HEK293 (cell line): ENCODE measurements around the gene EIF2B5.
A peak's percentile ranks its signal among the peaks of the same experiment; 100 is the strongest.

Experiments used
- HIC1 ChIP-seq: fragments of 450-650 bp; formaldehyde crosslinking; IDR thresholded peaks from 2 replicates; pipeline ENCODE4 v1.5.1; 2016; ENCODE audit warnings: missing biosample characterization, missing genetic modification characterization
- HOXC10 ChIP-seq: sonication (generic); formaldehyde crosslinking; IDR thresholded peaks from 2 replicates; pipeline ENCODE4 v1.8.1; 2023; ENCODE audit warnings: mild to moderate bottlenecking, missing genetic modification reagents
- KLF1 ChIP-seq: fragments of 450-650 bp; formaldehyde crosslinking; IDR thresholded peaks from 2 replicates; pipeline ENCODE4 v1.5.1; 2016; ENCODE audit warnings: missing biosample characterization, missing genetic modification characterization
- PRDM10 ChIP-seq: fragments of 450-650 bp; formaldehyde crosslinking; IDR thresholded peaks from 2 replicates; pipeline ENCODE4 v1.5.1; 2016; ENCODE audit warnings: missing biosample characterization, missing genetic modification characterization
- SP3 ChIP-seq: fragments of 450-650 bp; formaldehyde crosslinking; IDR thresholded peaks from 2 replicates; pipeline ENCODE4 v1.5.1; 2016; ENCODE audit warnings: missing biosample characterization, missing genetic modification characterization
- WT1 ChIP-seq: fragments of 450-650 bp; formaldehyde crosslinking; IDR thresholded peaks from 2 replicates; pipeline ENCODE4 v1.5.1; 2016; ENCODE audit warnings: missing biosample characterization, missing genetic modification characterization
- ZBTB17 ChIP-seq: fragments of 450-650 bp; formaldehyde crosslinking; IDR thresholded peaks from 2 replicates; pipeline ENCODE4 v1.5.1; 2016; ENCODE audit warnings: missing biosample characterization, missing genetic modification characterization
- ZFHX2 ChIP-seq: fragments of 450-650 bp; formaldehyde crosslinking; conservative IDR thresholded peaks from 2 replicates; pipeline ENCODE4 v1.5.1; 2016; ENCODE audit warnings: missing biosample characterization, missing genetic modification characterization
- ZNF140 ChIP-seq: fragments of 450-650 bp; formaldehyde crosslinking; IDR thresholded peaks from 2 replicates; pipeline ENCODE4 v1.5.1; 2016; ENCODE audit warnings: missing biosample characterization, missing genetic modification characterization
- ZNF148 ChIP-seq: fragments of 450-650 bp; formaldehyde crosslinking; IDR thresholded peaks from 2 replicates; pipeline ENCODE4 v1.5.0; 2017; ENCODE audit warnings: missing biosample characterization, missing genetic modification characterization, borderline replicate concordance
- ZNF169 ChIP-seq: fragments of 450-650 bp; formaldehyde crosslinking; IDR thresholded peaks from 2 replicates; pipeline ENCODE4 v1.5.1; 2016; ENCODE audit warnings: missing biosample characterization, missing genetic modification characterization
- ZNF18 ChIP-seq: fragments of 450-650 bp; formaldehyde crosslinking; IDR thresholded peaks from 2 replicates; pipeline ENCODE4 v1.5.1; 2016; ENCODE audit warnings: missing biosample characterization, missing genetic modification characterization
- ZNF280D ChIP-seq: fragments of 450-650 bp; formaldehyde crosslinking; IDR thresholded peaks from 2 replicates; pipeline ENCODE4 v1.5.1; 2016; ENCODE audit warnings: missing biosample characterization, missing genetic modification characterization
- ZNF292 ChIP-seq: fragments of 450-650 bp; formaldehyde crosslinking; IDR thresholded peaks from 2 replicates; pipeline ENCODE4 v1.5.1; 2016; ENCODE audit warnings: low read depth, missing biosample characterization, missing genetic modification characterization, borderline replicate concordance
- ZNF302 ChIP-seq: fragments of 450-650 bp; formaldehyde crosslinking; IDR thresholded peaks from 2 replicates; pipeline ENCODE4 v1.5.1; 2016; ENCODE audit warnings: missing biosample characterization, missing genetic modification characterization, low read depth
- ZNF433 ChIP-seq: fragments of 450-650 bp; formaldehyde crosslinking; IDR thresholded peaks from 2 replicates; pipeline ENCODE4 v1.5.1; 2016; ENCODE audit warnings: missing biosample characterization, missing genetic modification characterization, low read depth
- ZNF449 ChIP-seq: fragments of 450-650 bp; formaldehyde crosslinking; IDR thresholded peaks from 2 replicates; pipeline ENCODE4 v1.5.1; 2017; ENCODE audit warnings: missing biosample characterization, mild to moderate bottlenecking, missing genetic modification characterization, moderate library complexity
- ZNF48 ChIP-seq: fragments of 450-650 bp; formaldehyde crosslinking; IDR thresholded peaks from 2 replicates; pipeline ENCODE4 v1.5.1; 2016; ENCODE audit warnings: missing biosample characterization, missing genetic modification characterization
- ZNF560 ChIP-seq: fragments of 450-650 bp; formaldehyde crosslinking; IDR thresholded peaks from 2 replicates; pipeline ENCODE4 v1.5.1; 2017; ENCODE audit warnings: missing biosample characterization, missing genetic modification characterization, borderline replicate concordance
- ZSCAN23 ChIP-seq: fragments of 450-650 bp; formaldehyde crosslinking; IDR thresholded peaks from 2 replicates; pipeline ENCODE4 v1.5.1; 2016; ENCODE audit warnings: missing biosample characterization, missing genetic modification characterization

Gene EIF2B5

GRCh38 chr3:184154885-184155643, 19.9 kb downstream of the EIF2B5 start, which contains the start of gene DVL3 (continued):
- TF ChIP-seq KLF1 (tag by site-specific recombination) (no peak), PRDM10 (tag by site-specific recombination) (peak; percentile 40), ZNF292 (tag by site-specific recombination) (no peak), ZBTB17 (tag by site-specific recombination) (no peak), ZNF433 (tag by site-specific recombination) (no peak), SP3 (tag by site-specific recombination) (peak; percentile 42), WT1 (tag by site-specific recombination) (no peak), HOXC10 (CRISPR knock-in tag) (no peak), ZFHX2 (peak; percentile 15; the same call in 1 of the 2 replicates), ZSCAN23 (tag by site-specific recombination) (no peak), ZNF48 (tag by site-specific recombination) (no peak), ZNF169 (tag by site-specific recombination) (no peak), ZNF18 (no peak), HIC1 (tag by site-specific recombination) (no peak), ZNF560 (tag by site-specific recombination) (no peak), ZNF280D (tag by site-specific recombination) (no peak), ZNF140 (tag by site-specific recombination) (no peak), ZNF302 (tag by site-specific recombination) (no peak), ZNF449 (no peak), ZNF148 (no peak)
